SU-DHL-6 (cell line): Measurements from ENCODE around the gene HBEGF.

ENCODE experiments used
- H2AFZ ChIP-seq: fragments of 200-600 bp; sonication (generic); 2 replicates; pipeline ENCODE4 v1.6.1; 2014; ENCODE audit warnings: low read depth, mild to moderate bottlenecking, moderate library complexity, mixed read lengths, antibody characterized with exemption, low read length; ENCODE audit not compliant: severe bottlenecking
- H3F3A ChIP-seq: fragments of 200-600 bp; shearing (Covaris generic); 2 replicates; pipeline ENCODE4 v1.6.0; 2016; ENCODE audit warnings: antibody characterized with exemption, mild to moderate bottlenecking; ENCODE audit not compliant: insufficient read depth
- H3K27ac ChIP-seq: fragments of 200-600 bp; sonication (generic); 2 replicates; pipeline ENCODE4 v1.5.1; 2016; ENCODE audit warnings: low read depth, mild to moderate bottlenecking, low read length, moderate library complexity, mixed read lengths
- H3K27me3 ChIP-seq: fragments of 200-600 bp; sonication (generic), shearing (Covaris generic); 2 replicates; pipeline ENCODE4 v1.6.0; 2014; ENCODE audit warnings: mild to moderate bottlenecking, low read length
- H3K36me3 ChIP-seq: fragments of 200-600 bp; sonication (generic); 2 replicates; pipeline ENCODE4 v1.6.1; 2014; ENCODE audit warnings: mild to moderate bottlenecking, low read length, mixed read lengths
- H3K4me2 ChIP-seq: fragments of 300-600, 200-600 bp; shearing (Covaris generic), sonication (generic); 2 replicates; pipeline ENCODE4 v1.6.0; 2014; ENCODE audit warnings: low read length, low read depth, mild to moderate bottlenecking; ENCODE audit not compliant: poor library complexity, severe bottlenecking
- H3K4me3 ChIP-seq: fragments of 200-600 bp; sonication (generic); 2 replicates; pipeline ENCODE4 v1.5.1; 2014; ENCODE audit warnings: antibody characterized with exemption, low read length, mild to moderate bottlenecking, mixed read lengths; ENCODE audit not compliant: insufficient read depth, poor library complexity, severe bottlenecking
- H3K79me2 ChIP-seq: fragments of 200-600 bp; sonication (generic); 2 replicates; pipeline ENCODE4 v1.6.1; 2014; ENCODE audit warnings: mild to moderate bottlenecking, low read length, moderate library complexity; ENCODE audit not compliant: insufficient read depth
- H3K9ac ChIP-seq: fragments of 200-600 bp; sonication (generic); 2 replicates; pipeline ENCODE4 v1.7.0; 2014; ENCODE audit warnings: mild to moderate bottlenecking, low read length
- H3K9me2 ChIP-seq: fragments of 200-600 bp; sonication (generic); replicated peaks from 2 replicates; pipeline ENCODE4 v1.6.1; 2014; ENCODE audit warnings: low read length; ENCODE audit not compliant: insufficient read depth
- H3K9me3 ChIP-seq: fragments of 200-600 bp; sonication (generic); 2 replicates; pipeline ENCODE4 v1.6.1; 2014; ENCODE audit warnings: low read length, mixed read lengths; ENCODE audit not compliant: insufficient read depth
- H4K20me1 ChIP-seq: fragments of 200-600 bp; sonication (generic); 2 replicates; pipeline ENCODE4 v1.6.1; 2014; ENCODE audit warnings: low read depth, mild to moderate bottlenecking, antibody characterized with exemption, low read length, moderate library complexity, mixed read lengths
- CTCF ChIP-seq: fragments of 200-600 bp; sonication (generic); IDR thresholded peaks from one replicate; pipeline ENCODE4 v1.5.1; 2017; ENCODE audit warnings: antibody characterized with exemption, mild to moderate bottlenecking, low read length, moderate library complexity; ENCODE audit not compliant: insufficient read depth, poor library complexity, severe bottlenecking
- EZH2phosphoT487 ChIP-seq: fragments of 200-600 bp; sonication (generic), shearing (Covaris generic); conservative IDR thresholded peaks from 2 replicates; pipeline ENCODE4 v1.6.1; 2018; ENCODE audit warnings: mild to moderate bottlenecking, antibody characterized with exemption, low read length, moderate library complexity, mixed read lengths

The HBEGF gene

GRCh38 chr5:140296289-140296688 lies 50.1 kb downstream of the HBEGF start:
- Histone ChIP-seq H3F3A (0 out of 2 replicates have a peak, but pooled peaks cover 4% of the 10 kb centered on the region), H3K79me2 (peaks cover 22% of the 10 kb centered on the region), H3K9ac (no peak overlapping the region), H3K4me2 (no peak overlapping the region), H4K20me1 (peaks cover 7% of the 10 kb centered on the region; the same call in 1 of the 2 replicates), H3K36me3 (peaks cover 15% of the 10 kb centered on the region; the same call in 1 of the 2 replicates), H3K27ac (no peak overlapping the region), H3K9me3 (no peaks in the 10 kb centered on the region), H3K4me3 (no peak overlapping the region), H3K9me2 (no peaks in the 10 kb centered on the region), H2AFZ (no peak overlapping the region), H3K27me3 (no peaks in the 10 kb centered on the region)
- TF ChIP-seq EZH2phosphoT487 = no peak
- no peak for TF ChIP-seq CTCF

- Histone ChIP-seq H3K4me3 (no peak overlapping the region), H3K4me2 (no peak overlapping the region), H3K9me3 (no peaks in the 10 kb centered on the region), H4K20me1 (peaks cover 7% of the 10 kb centered on the region; the same call in 1 of the 2 replicates), H3K27ac (no peak overlapping the region), H3K36me3 (peaks cover 15% of the 10 kb centered on the region; the same call in 1 of the 2 replicates), H3K9ac (no peak overlapping the region), H3K9me2 (no peaks in the 10 kb centered on the region), H3F3A (0 out of 2 replicates have a peak, but pooled peaks cover 4% of the 10 kb centered on the region), H3K27me3 (no peaks in the 10 kb centered on the region), H2AFZ (no peak overlapping the region), H3K79me2 (peaks cover 26% of the 10 kb centered on the region)
- TF ChIP-seq EZH2phosphoT487 (no peak), CTCF (no peak)
These were observed 51.0 kb downstream of the HBEGF start for GRCh38 chr5:140295414-140295813.

- Histone ChIP-seq H3K36me3 (peaks cover 15% of the 10 kb centered on the region; the same call in 1 of the 2 replicates), H4K20me1 (peaks cover 7% of the 10 kb centered on the region; the same call in 1 of the 2 replicates), H2AFZ (no peak overlapping the region), H3K4me2 (peak overlapping the region; percentile 20), H3K27me3 (no peaks in the 10 kb centered on the region), H3K9ac (no peak overlapping the region), H3K4me3 (no peak overlapping the region), H3K9me3 (no peaks in the 10 kb centered on the region), H3K79me2 (peaks cover 31% of the 10 kb centered on the region), H3F3A (0 out of 2 replicates have a peak, but pooled peaks cover 4% of the 10 kb centered on the region), H3K27ac (no peak overlapping the region), H3K9me2 (no peaks in the 10 kb centered on the region)
- TF ChIP-seq EZH2phosphoT487 (no peak), CTCF (no peak)
These were observed 51.6 kb downstream of the HBEGF start for GRCh38 chr5:140294753-140295152.
